RWPE2 (cell line): ENCODE measurements around the gene PCDH19.

Experiments used
- ATAC-seq: fragments of 200-7000 bp; cut with Tn5 transposase; 3 replicates; pipeline ENCODE4 v1.9.1; 2021; ENCODE audit warnings: low read depth
- DNase-seq: peaks from one replicate; pipeline ENCODE4 v3.0.0-alpha.2; 2020; ENCODE audit warnings: low spot score
- H3K27ac ChIP-seq: fragments of 450-650 bp; 2 replicates; pipeline ENCODE4 v1.5.1; 2017; ENCODE audit warnings: mild to moderate bottlenecking; ENCODE audit not compliant: poor library complexity, severe bottlenecking
- H3K27me3 ChIP-seq: fragments of 250-450 bp; sonication (Bioruptor Pico); 2 replicates; pipeline ENCODE4 v1.5.1; 2021; ENCODE audit warnings: mild to moderate bottlenecking, moderate library complexity; ENCODE audit not compliant: insufficient read depth, poor library complexity, severe bottlenecking
- H3K36me3 ChIP-seq: fragments of 250-450 bp; sonication (Bioruptor Pico); 2 replicates; pipeline ENCODE4 v1.5.1; 2020; ENCODE audit warnings: low read depth, mild to moderate bottlenecking, moderate library complexity
- H3K4me1 ChIP-seq: fragments of 250-450 bp; sonication (Bioruptor Pico); 2 replicates; pipeline ENCODE4 v1.5.1; 2021; ENCODE audit warnings: mild to moderate bottlenecking, moderate library complexity; ENCODE audit not compliant: insufficient read depth, poor library complexity, severe bottlenecking
- H3K4me3 ChIP-seq: fragments of 250-450 bp; sonication (Bioruptor Pico); 2 replicates; pipeline ENCODE4 v1.5.1; 2021; ENCODE audit warnings: mild to moderate bottlenecking, moderate library complexity; ENCODE audit not compliant: severe bottlenecking
- H3K9me3 ChIP-seq: fragments of 250-450 bp; sonication (Bioruptor Pico); 2 replicates; pipeline ENCODE4 v1.5.1; 2021; ENCODE audit warnings: mild to moderate bottlenecking, moderate library complexity; ENCODE audit not compliant: severe bottlenecking
- TF ChIP-seq, protein P1 (sequence below): fragments of 450-650 bp; IDR thresholded peaks from one replicate; pipeline ENCODE4 v1.5.1; 2017; ENCODE audit warnings: mild to moderate bottlenecking, moderate library complexity; ENCODE audit not compliant: poor library complexity, severe bottlenecking

PCDH19 gene

DNA sequence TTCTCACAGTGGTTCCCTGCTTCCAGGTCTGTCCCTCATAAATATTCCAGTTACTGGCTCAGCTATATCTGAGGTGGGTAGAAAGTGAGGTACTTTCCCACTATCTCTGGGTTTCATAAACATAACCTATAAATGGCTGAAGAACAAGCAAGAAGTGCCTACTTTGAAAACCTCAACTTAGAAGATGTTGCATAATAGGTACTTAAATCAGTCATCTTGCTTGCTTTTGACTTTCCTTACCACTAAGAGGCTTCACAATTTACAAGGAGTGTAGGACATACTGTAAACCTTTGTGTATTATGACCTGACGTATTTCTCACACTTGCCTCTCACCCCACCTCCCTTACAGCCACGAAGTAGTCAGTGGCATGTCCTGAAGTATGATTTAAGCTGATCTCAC, 145.9 kb downstream of the PCDH19 start:
- no peaks in the 10 kb centered on the region for H3K27me3 ChIP-seq
- DNase-seq = no peak

DNA sequence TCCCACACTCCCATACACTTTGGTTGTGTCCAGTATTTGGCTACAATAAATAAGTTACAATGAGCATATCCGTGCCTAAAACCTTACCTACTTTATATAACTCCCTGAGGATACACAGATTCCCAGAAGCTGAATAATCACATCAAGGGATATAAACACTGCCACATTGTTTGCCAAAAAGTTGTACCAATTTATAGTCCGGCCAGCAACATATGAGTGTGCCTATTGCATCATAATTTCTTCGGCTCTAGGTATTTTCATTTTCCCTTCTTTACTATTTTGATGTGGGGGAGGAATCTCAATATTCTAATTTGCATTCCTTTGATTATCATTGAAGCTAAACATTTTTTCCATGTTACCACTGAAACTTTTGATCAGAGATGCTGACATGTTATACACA, 146.4 kb downstream of the PCDH19 start:
- no peaks in the 10 kb centered on the region for H3K36me3 ChIP-seq
- DNase-seq (no peak), ATAC-seq (no peak)
- no peak overlapping the region for H3K27ac ChIP-seq
- TF ChIP-seq, protein P1, sequence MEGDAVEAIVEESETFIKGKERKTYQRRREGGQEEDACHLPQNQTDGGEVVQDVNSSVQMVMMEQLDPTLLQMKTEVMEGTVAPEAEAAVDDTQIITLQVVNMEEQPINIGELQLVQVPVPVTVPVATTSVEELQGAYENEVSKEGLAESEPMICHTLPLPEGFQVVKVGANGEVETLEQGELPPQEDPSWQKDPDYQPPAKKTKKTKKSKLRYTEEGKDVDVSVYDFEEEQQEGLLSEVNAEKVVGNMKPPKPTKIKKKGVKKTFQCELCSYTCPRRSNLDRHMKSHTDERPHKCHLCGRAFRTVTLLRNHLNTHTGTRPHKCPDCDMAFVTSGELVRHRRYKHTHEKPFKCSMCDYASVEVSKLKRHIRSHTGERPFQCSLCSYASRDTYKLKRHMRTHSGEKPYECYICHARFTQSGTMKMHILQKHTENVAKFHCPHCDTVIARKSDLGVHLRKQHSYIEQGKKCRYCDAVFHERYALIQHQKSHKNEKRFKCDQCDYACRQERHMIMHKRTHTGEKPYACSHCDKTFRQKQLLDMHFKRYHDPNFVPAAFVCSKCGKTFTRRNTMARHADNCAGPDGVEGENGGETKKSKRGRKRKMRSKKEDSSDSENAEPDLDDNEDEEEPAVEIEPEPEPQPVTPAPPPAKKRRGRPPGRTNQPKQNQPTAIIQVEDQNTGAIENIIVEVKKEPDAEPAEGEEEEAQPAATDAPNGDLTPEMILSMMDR = no peak
- H3K27me3 ChIP-seq = no peaks in the 10 kb centered on the region
- no peak overlapping the region for H3K4me3 ChIP-seq
- H3K4me1 ChIP-seq = no peaks in the 10 kb centered on the region
- no peaks in the 10 kb centered on the region for H3K9me3 ChIP-seq

More for the DNA sequence above, 145.9 kb downstream of the PCDH19 start:
- TF ChIP-seq, protein P1 = no peak
- H3K4me1 ChIP-seq = no peaks in the 10 kb centered on the region
- H3K9me3 ChIP-seq = no peaks in the 10 kb centered on the region
- ATAC-seq = no peak
- no peaks in the 10 kb centered on the region for H3K36me3 ChIP-seq
- H3K4me3 ChIP-seq = no peak overlapping the region
- no peak overlapping the region for H3K27ac ChIP-seq

DNA sequence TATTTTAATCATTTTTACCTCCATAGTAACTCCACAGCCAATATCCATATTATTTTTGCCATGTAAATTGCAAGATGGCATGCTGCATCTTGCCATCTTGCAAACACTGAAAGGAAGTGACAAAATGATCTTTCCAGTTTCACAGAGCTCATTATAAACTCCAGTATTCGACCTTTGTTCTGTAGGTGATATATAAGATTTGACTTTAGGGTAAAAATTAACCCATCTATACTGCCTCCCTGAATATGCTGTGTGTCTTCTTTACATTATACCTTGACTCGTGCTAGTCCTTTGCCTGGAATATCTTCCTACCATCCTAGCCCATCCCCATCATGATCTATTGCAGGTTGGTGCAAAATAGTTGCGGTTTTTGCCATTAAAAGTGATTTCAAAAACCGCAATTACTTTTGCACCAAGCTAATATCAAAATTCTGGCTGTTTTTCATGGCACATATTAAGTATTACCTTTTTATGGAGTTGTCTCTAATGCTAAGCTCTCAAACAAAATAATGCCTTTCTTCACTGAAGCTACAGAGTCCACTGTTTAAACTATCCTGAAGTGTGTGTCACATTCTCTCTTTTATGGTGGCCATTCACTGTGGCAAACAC, 161.1 kb downstream of the PCDH19 start:
- TF ChIP-seq, protein P1 = no peak
- H3K4me1 ChIP-seq = no peaks in the 10 kb centered on the region
- ATAC-seq (no peak), DNase-seq (no peak)
- no peaks in the 10 kb centered on the region for H3K36me3 ChIP-seq
- no peaks in the 10 kb centered on the region for H3K27me3 ChIP-seq
- H3K9me3 ChIP-seq = no peaks in the 10 kb centered on the region
- H3K4me3 ChIP-seq = no peak overlapping the region
- H3K27ac ChIP-seq = no peak overlapping the region

DNA sequence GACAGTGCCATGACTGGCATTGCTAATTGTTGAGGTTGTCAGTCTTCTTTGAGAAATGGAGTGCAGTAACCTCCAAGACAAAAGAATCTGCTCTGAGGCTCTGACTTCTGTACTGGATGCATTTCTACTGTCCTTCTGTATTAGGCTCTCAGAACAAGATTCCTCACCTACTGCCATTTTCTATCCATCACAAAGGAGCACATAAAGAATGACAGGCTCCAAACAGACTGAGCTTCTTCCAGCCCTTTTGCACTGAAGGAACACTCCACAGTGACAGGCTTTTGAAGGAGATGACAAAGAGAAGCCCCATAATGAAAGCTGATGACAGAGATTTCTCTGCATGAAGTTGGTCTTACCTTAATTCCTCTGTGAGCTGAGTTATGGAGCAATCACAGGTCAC, 162.2 kb downstream of the PCDH19 start:
- Histone ChIP-seq H3K4me3 (no peak overlapping the region), H3K4me1 (no peaks in the 10 kb centered on the region), H3K27me3 (no peaks in the 10 kb centered on the region), H3K36me3 (no peaks in the 10 kb centered on the region), H3K9me3 (no peaks in the 10 kb centered on the region), H3K27ac (no peak overlapping the region)
- TF ChIP-seq, protein P1 = no peak
- DNase-seq = no peak
- no peak for ATAC-seq

DNA sequence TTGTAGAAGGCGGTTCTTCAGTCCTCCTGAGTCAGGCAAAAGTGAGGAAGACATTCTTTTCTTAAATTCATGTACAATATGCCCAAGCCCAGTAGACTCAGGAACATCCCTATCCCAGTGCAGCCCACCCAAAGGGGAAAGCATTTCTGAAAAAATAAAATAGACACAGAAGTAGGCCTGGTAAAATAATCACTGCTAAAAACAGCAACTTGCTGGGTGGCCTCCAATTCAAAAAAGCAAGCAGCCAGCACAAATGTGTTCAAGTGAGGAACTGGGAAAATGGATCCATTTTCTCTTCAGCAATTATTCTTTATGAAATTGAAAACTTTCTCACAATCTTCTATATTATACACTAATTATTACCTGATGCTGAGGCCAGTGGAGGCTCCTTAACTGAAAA, 165.4 kb downstream of the PCDH19 start:
- H3K9me3 ChIP-seq = no peaks in the 10 kb centered on the region
- DNase-seq (no peak), ATAC-seq (no peak)
- TF ChIP-seq, protein P1 = no peak
- H3K36me3 ChIP-seq = no peaks in the 10 kb centered on the region
- no peaks in the 10 kb centered on the region for H3K27me3 ChIP-seq
- no peak overlapping the region for H3K4me3 ChIP-seq
- H3K27ac ChIP-seq = no peak overlapping the region
- no peaks in the 10 kb centered on the region for H3K4me1 ChIP-seq
